Mesenchymal stem cell (in vitro differentiated cells and primary cell): Measurements from ENCODE around the gene DIP2C.
A peak's percentile ranks its signal among the peaks of the same experiment; 100 is the strongest.

Experiments used
- DNase-seq: peaks from one replicate; pipeline ENCODE4 v3.0.0-alpha.2; 2013
- H2AFZ ChIP-seq: one replicate; pipeline ENCODE4 v1.6.1; 2013; ENCODE audit warnings: low read depth, mild to moderate bottlenecking, control low read depth, inconsistent platforms, low read length, moderate library complexity
- H2AK5ac ChIP-seq: 2 replicates; pipeline ENCODE4 v1.6.1; 2013; ENCODE audit warnings: low read length, moderate library complexity, mild to moderate bottlenecking, inconsistent platforms; ENCODE audit not compliant: severe bottlenecking
- H2BK120ac ChIP-seq: one replicate; pipeline ENCODE4 v1.6.1; 2013; ENCODE audit warnings: low read depth, mild to moderate bottlenecking, inconsistent platforms, low read length, moderate library complexity
- H2BK12ac ChIP-seq, 2 experiments: one replicate each; pipeline ENCODE4 v1.6.1; 2013; ENCODE audit warnings: inconsistent platforms in 2 of 2, low read length in 2 of 2, mild to moderate bottlenecking in 2 of 2, moderate library complexity in 2 of 2, control low read depth in 1 of 2
- H2BK15ac ChIP-seq: one replicate; pipeline ENCODE4 v1.6.1; 2013; ENCODE audit warnings: mild to moderate bottlenecking, low read depth, inconsistent platforms; ENCODE audit not compliant: poor library complexity, severe bottlenecking
- H2BK5ac ChIP-seq: 2 replicates; pipeline ENCODE4 v1.6.1; 2013; ENCODE audit warnings: low read depth, mild to moderate bottlenecking, low read length, control low read depth, inconsistent platforms; ENCODE audit not compliant: poor library complexity, severe bottlenecking
- H3K14ac ChIP-seq, 2 experiments: one replicate each; pipeline ENCODE4 v1.6.1; 2013; ENCODE audit warnings: inconsistent platforms in 2 of 2, low read length in 2 of 2, control low read depth in 1 of 2, mild to moderate bottlenecking in 1 of 2, moderate library complexity in 1 of 2
- H3K18ac ChIP-seq, 2 experiments: one replicate each; pipeline ENCODE4 v1.6.1; 2013; ENCODE audit warnings: inconsistent platforms in 2 of 2, low read length in 2 of 2, control low read depth in 1 of 2, low read depth in 1 of 2, mild to moderate bottlenecking in 1 of 2
- H3K23ac ChIP-seq, 2 experiments: one replicate each; pipeline ENCODE4 v1.6.1; 2013; ENCODE audit warnings: inconsistent platforms in 2 of 2, low read length in 2 of 2, mild to moderate bottlenecking in 2 of 2, moderate library complexity in 2 of 2, control low read depth in 1 of 2
- H3K27ac ChIP-seq: 2 replicates; pipeline ENCODE4 v1.5.1; 2013; ENCODE audit warnings: mild to moderate bottlenecking, moderate library complexity, low read length, control low read depth, inconsistent platforms; ENCODE audit not compliant: poor library complexity, severe bottlenecking
- H3K27me3 ChIP-seq, 2 experiments: 2 replicates each; pipeline versions ENCODE4 v1.6.1 to v1.7.0; 2013; ENCODE audit warnings: low read length in 2 of 2, mild to moderate bottlenecking in 2 of 2, moderate library complexity in 2 of 2, control low read depth in 1 of 2, inconsistent platforms in 1 of 2; ENCODE audit not compliant: control insufficient read depth in 1 of 2, insufficient read depth in 1 of 2
- H3K36me3 ChIP-seq, 2 experiments: 2 replicates each; pipeline versions ENCODE4 v1.6.1 to v1.7.0; 2013; ENCODE audit warnings: low read length in 2 of 2, control low read depth in 1 of 2, inconsistent platforms in 1 of 2, low read depth in 1 of 2, mild to moderate bottlenecking in 1 of 2; ENCODE audit not compliant: insufficient read depth in 2 of 2, control insufficient read depth in 1 of 2
- H3K4ac ChIP-seq, 2 experiments: one replicate each; pipeline ENCODE4 v1.6.1; 2013; ENCODE audit warnings: inconsistent platforms in 2 of 2, low read length in 2 of 2, mild to moderate bottlenecking in 2 of 2, moderate library complexity in 2 of 2, control low read depth in 1 of 2, low read depth in 1 of 2
- H3K4me1 ChIP-seq: 2 replicates; pipeline ENCODE4 v1.6.1; 2013; ENCODE audit warnings: low read depth, low read length, control low read depth; ENCODE audit not compliant: control insufficient read depth, insufficient read depth
- H3K4me2 ChIP-seq: 2 replicates; pipeline ENCODE4 v1.6.1; 2013; ENCODE audit warnings: low read length, mild to moderate bottlenecking, inconsistent platforms; ENCODE audit not compliant: poor library complexity, severe bottlenecking
- H3K4me3 ChIP-seq, 2 experiments: 2 replicates each; pipeline versions ENCODE4 v1.5.1 to v1.7.0; 2013; ENCODE audit warnings: low read length in 2 of 2, mild to moderate bottlenecking in 2 of 2, control low read depth in 1 of 2, low read depth in 1 of 2; ENCODE audit not compliant: insufficient read depth in 1 of 2
- H3K79me1 ChIP-seq: replicated peaks from 2 replicates; pipeline ENCODE4 v1.6.1; 2013; ENCODE audit warnings: mild to moderate bottlenecking, control low read depth, low read length, inconsistent platforms; ENCODE audit not compliant: poor library complexity, severe bottlenecking
- H3K9ac ChIP-seq: 2 replicates; pipeline ENCODE4 v1.7.0; 2013; ENCODE audit warnings: mild to moderate bottlenecking, low read length, moderate library complexity
- H3K9me3 ChIP-seq: 2 replicates; pipeline ENCODE4 v1.7.0; 2013; ENCODE audit warnings: mild to moderate bottlenecking, low read length; ENCODE audit not compliant: control insufficient read depth
- H4K8ac ChIP-seq: one replicate; pipeline ENCODE4 v1.6.1; 2013; ENCODE audit warnings: inconsistent platforms, mild to moderate bottlenecking, low read length, moderate library complexity
- H4K91ac ChIP-seq: one replicate; pipeline ENCODE4 v1.6.1; 2013; ENCODE audit warnings: mild to moderate bottlenecking, low read length, inconsistent platforms
- WGBS: methylation state at CpG from one replicate; pipeline ENCODE4 v1.1.7; 2013; ENCODE audit warnings: mixed read lengths; 5-methylcytosine and 5-hydroxymethylcytosine counted together

DIP2C gene

GRCh38 chr10:308572-309085 lies 380.8 kb downstream of the DIP2C start:
- H2BK15ac ChIP-seq = no peak overlapping the region
- WGBS = 96% methylated on average over 15 of the region's 15 CpGs
- H3K9ac ChIP-seq = peak overlapping the region; percentile 57
- no peak overlapping the region for H3K18ac ChIP-seq
- no peaks in the 10 kb centered on the region for H3K27me3 ChIP-seq
- H2AK5ac ChIP-seq = no peak overlapping the region
- no peak overlapping the region for H3K27ac ChIP-seq
- no peak for DNase-seq
- no peak overlapping the region for H3K4ac ChIP-seq
- no peak overlapping the region for H2AFZ ChIP-seq
- no peak overlapping the region for H2BK5ac ChIP-seq
- H3K14ac ChIP-seq = no peak overlapping the region
- no peak overlapping the region for H3K4me2 ChIP-seq
- no peak overlapping the region for H4K8ac ChIP-seq
- H3K4me1 ChIP-seq = peaks cover 11% of the 10 kb centered on the region
- H2BK12ac ChIP-seq = no peak overlapping the region
- no peak overlapping the region for H2BK120ac ChIP-seq
- H3K9me3 ChIP-seq = no peaks in the 10 kb centered on the region
- H3K23ac ChIP-seq = no peak overlapping the region
- peaks cover 44 to 48% of the 10 kb centered on the region in 2 experiments for H3K36me3 ChIP-seq
- peak overlapping the region; percentile 19 for H4K91ac ChIP-seq
- H3K79me1 ChIP-seq = peaks cover 6% of the 10 kb centered on the region
- peak overlapping the region in 1 of 2 experiments; percentile 25 for H3K4me3 ChIP-seq

DNA sequence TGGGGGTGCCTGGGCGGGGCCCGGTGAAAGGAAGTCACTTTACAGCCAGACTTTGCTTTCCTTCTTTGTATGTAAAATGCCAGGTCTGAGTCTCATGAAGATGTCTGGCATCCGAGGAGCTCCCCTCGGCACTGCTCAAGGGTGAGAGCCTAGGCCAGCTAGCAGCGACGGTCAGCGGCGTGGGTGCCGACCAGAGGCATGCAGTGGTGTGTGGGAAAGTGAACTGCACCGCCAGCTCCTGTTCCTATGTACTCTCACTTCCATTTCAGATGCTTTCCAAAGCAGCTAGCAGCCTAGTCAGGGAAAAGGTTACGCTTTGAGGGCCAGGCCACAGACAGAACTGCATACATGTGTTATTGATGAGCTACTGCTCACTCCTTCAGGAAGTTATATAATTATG lies 381.4 kb downstream of the DIP2C start:
- H3K79me1 ChIP-seq = peaks cover 6% of the 10 kb centered on the region
- no peak overlapping the region for H3K18ac ChIP-seq
- H3K27ac ChIP-seq = no peak overlapping the region
- no peak overlapping the region for H2BK120ac ChIP-seq
- no peaks in the 10 kb centered on the region for H3K9me3 ChIP-seq
- H3K9ac ChIP-seq = peak overlapping the region; percentile 57
- H3K23ac ChIP-seq = no peak overlapping the region
- no peak overlapping the region for H2AFZ ChIP-seq
- WGBS = 99% methylated on average over 9 of the region's 11 CpGs
- peak overlapping the region in 1 of 2 experiments; percentile 25 for H3K4me3 ChIP-seq
- no peak overlapping the region for H2AK5ac ChIP-seq
- no peak overlapping the region for H4K8ac ChIP-seq
- H3K27me3 ChIP-seq = no peaks in the 10 kb centered on the region
- no peak overlapping the region for H4K91ac ChIP-seq
- H2BK12ac ChIP-seq = no peak overlapping the region
- no peak overlapping the region for H2BK15ac ChIP-seq
- H3K36me3 ChIP-seq = peaks cover 44 to 48% of the 10 kb centered on the region in 2 experiments
- no peak overlapping the region for H3K14ac ChIP-seq
- no peak overlapping the region for H3K4ac ChIP-seq
- no peak overlapping the region for H3K4me2 ChIP-seq
- peaks cover 11% of the 10 kb centered on the region for H3K4me1 ChIP-seq
- no peak for DNase-seq
- no peak overlapping the region for H2BK5ac ChIP-seq

DNA sequence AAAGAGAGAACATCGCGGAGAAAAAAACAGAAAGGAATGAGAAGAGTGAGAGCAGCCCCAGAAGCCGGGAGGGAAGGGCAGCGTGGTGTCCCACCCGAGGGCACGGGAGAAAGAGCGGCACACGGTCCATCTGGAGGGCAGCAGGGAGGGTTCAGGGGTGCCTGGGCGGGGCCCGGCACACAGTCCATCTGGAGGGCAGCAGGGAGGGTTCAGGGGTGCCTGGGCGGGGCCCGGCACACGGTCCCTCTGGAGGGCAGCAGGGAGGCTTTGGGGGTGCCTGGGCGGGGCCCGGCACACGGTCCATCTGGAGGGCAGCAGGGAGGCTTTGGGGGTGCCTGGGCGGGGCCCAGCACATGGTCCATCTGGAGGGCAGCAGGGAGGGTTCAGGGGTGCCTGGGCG lies 381.8 kb downstream of the DIP2C start:
- Histone ChIP-seq H3K79me1 (peaks cover 8% of the 10 kb centered on the region), H3K23ac (no peak overlapping the region), H3K18ac (no peak overlapping the region), H3K27me3 (no peaks in the 10 kb centered on the region), H3K9me3 (no peaks in the 10 kb centered on the region), H3K4me2 (no peak overlapping the region), H3K9ac (peak overlapping the region; percentile 57), H2BK5ac (no peak overlapping the region), H3K14ac (no peak overlapping the region), H3K36me3 (peaks cover 49 to 53% of the 10 kb centered on the region in 2 experiments), H2BK12ac (no peak overlapping the region), H3K4me1 (peaks cover 11% of the 10 kb centered on the region), H2AFZ (no peak overlapping the region), H4K91ac (no peak overlapping the region), H2AK5ac (no peak overlapping the region), H2BK15ac (no peak overlapping the region), H3K4ac (no peak overlapping the region), H3K4me3 (no peak overlapping the region), H3K27ac (no peak overlapping the region), H2BK120ac (no peak overlapping the region), H4K8ac (no peak overlapping the region)
- WGBS = 97% methylated on average over 18 of the region's 18 CpGs
- no peak for DNase-seq

DNA sequence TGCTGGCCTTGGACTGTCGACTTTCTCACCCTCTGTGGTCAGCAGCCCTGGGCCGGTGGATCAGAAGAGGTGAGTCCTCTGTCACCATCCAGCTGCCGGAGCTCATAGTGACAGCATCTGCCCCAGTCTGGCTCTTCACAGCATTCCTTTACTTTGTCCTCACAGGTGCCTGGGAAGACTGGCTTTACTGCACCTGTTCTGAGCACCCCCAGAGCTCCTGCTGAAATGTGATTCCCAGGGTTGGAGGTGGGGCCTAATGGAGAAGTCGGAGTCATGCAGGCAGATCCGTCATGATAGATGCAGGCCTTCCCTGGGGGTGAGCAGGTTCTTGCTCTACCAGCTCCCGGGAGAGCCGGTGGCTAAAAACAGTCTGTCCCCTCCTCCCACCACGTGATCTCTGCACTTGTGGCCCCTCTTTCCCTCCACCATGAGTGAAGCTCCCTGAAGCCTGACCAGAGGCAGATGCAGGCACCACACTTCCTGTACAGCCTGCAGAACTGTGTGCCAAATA lies 382.7 kb downstream of the DIP2C start:
- no peak overlapping the region for H4K8ac ChIP-seq
- H3K4me2 ChIP-seq = no peak overlapping the region
- H2AK5ac ChIP-seq = no peak overlapping the region
- no peak overlapping the region for H2AFZ ChIP-seq
- H3K4ac ChIP-seq = no peak overlapping the region
- no peak overlapping the region for H3K27ac ChIP-seq
- H3K4me3 ChIP-seq = no peak overlapping the region
- peaks cover 52 to 53% of the 10 kb centered on the region in 2 experiments for H3K36me3 ChIP-seq
- H3K23ac ChIP-seq = no peak overlapping the region
- H2BK120ac ChIP-seq = no peak overlapping the region
- H3K79me1 ChIP-seq = peaks cover 11% of the 10 kb centered on the region
- H3K9ac ChIP-seq = no peak overlapping the region
- peaks cover 11% of the 10 kb centered on the region for H3K4me1 ChIP-seq
- no peak overlapping the region for H2BK12ac ChIP-seq
- no peak overlapping the region for H2BK15ac ChIP-seq
- DNase-seq = no peak
- no peaks in the 10 kb centered on the region for H3K27me3 ChIP-seq
- no peak overlapping the region for H4K91ac ChIP-seq
- no peaks in the 10 kb centered on the region for H3K9me3 ChIP-seq
- no peak overlapping the region for H3K18ac ChIP-seq
- no peak overlapping the region for H3K14ac ChIP-seq
- WGBS = 84% methylated on average over 8 of the region's 8 CpGs
- no peak overlapping the region for H2BK5ac ChIP-seq
